SHP77 treated with DMSO at 0.1 percent for 48 hours (cell line): Measurements from ENCODE around the gene MEF2C.
"Not testable (repeated sequence)": the region's sequence is repeated elsewhere in the genome, so short reads cannot be mapped to it uniquely, and the experiment has no call there.

Source experiments
- DNase-seq: peaks from one replicate; lab custom pipeline; 2025; lab: John Stamatoyannopoulos, UW

The MEF2C gene

DNA sequence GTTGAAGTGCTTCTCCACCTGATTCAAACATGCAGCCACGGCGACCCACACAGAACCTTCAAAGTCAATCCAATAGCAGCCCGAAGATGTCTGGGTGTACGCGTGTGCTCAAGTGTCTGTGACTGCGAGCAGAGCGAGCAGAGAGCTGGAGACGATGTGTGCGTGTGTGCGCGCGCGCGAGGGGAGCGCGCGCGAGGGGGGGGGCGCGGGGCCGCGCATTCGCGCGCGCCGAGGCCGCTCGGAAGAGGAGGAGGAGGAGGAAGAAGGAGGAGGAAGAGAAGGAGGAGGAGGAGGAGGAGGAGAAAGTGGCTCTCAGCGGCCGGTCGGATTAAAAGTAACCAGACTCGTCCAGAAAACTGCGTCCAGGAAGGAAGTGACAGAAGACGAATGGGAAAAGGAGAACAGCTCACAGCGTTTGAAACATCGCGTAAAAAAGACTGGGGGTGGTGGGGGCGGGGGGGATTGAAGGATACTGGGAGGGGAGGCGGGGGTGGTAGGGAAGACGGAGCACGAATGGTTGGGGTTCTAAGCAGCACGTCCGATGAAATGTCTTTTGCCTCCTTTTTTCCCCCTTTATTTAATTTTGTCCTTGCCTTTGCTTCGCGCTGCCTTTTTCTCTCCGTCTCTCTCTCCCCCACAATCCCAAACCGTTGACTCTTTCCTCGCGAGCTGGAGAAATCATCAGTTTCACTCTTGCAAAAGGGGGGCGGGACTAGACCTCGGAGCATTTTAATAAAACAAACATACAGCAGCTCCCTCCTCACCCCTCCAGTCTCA lies at the start of gene MEF2C:
MEF2C (minus strand) TSS at position 126 of the 777 bp plus-strand sequence. CDS start 59,396 bp downstream, outside the sequence.
- peak; percentile 71 for DNase-seq

DNA sequence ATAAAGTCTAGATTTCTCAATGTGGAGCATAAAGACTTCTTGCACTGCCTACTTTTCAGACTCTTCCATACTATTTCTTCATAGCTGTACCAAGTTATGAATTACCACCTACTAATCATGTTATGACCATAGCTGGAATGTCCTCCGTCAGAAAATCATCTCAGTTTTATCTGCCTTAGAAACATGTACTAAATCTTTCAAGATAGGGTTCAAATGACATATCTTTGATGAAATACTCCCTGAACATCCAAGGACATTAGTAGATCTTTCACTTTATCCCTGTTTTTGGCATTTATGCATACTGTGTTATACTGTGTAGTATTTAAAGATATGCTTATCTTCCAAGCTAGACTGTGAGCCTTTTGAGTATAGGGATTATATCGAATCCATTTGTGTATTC lies 49.6 kb upstream of the MEF2C start:
- no peak for DNase-seq

DNA sequence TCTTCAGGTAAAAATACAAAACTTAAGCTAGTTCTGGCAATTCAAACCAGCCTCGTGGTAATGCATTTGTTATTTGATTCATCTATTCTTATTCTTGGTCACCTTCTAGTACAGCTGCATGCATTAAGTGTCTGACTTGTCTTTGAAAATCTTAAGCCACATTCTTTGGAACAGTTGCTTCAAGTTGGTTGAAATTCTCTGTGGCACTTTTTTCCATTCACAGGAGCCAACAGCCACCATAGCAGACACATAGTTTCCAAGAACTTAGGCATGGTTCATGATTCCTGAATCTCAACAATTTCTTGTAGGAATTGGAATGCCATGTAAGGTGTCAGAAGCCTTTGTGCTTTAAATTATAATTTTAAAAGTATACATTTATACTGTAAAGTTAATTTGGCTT lies 47.4 kb upstream of the MEF2C start:
- no peak for DNase-seq

DNA sequence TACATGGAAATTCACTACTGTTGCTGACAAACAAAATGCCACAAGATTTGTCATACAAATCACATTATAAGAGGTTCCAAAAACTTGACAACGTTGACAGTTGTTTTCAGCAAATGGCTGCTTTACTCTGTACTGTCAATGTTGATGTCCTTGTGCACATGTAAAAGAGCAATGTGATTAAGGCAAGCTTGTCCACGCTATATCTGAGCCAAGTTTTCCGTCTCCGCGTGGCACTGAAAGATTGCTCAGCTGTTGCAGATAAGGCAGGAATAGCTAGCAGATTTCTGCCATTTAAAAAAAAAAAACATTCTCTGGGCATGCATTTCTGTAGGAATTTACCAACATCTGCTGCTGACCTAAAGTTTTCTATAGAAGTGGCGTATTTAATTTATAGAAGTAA lies 46.4 kb upstream of the MEF2C start:
- no peak for DNase-seq

DNA sequence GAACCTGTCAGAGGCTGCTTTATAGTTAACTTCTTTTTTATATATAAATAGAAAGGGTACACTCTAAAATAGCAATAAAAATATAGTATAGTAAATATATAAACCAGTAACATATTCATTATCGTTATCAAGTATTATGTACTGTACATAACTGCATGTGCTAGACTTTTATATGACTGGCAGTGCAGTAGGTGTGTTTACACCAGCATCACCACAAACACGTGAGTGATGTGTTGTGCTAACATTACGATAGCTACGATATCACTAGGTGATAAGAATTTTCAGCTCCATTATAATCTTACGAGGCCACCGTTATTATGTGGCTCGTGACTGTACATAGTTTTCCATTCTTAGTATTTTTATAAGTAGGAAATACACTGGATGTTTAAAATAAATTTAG lies 43.8 kb upstream of the MEF2C start:
- DNase-seq = no peak

DNA sequence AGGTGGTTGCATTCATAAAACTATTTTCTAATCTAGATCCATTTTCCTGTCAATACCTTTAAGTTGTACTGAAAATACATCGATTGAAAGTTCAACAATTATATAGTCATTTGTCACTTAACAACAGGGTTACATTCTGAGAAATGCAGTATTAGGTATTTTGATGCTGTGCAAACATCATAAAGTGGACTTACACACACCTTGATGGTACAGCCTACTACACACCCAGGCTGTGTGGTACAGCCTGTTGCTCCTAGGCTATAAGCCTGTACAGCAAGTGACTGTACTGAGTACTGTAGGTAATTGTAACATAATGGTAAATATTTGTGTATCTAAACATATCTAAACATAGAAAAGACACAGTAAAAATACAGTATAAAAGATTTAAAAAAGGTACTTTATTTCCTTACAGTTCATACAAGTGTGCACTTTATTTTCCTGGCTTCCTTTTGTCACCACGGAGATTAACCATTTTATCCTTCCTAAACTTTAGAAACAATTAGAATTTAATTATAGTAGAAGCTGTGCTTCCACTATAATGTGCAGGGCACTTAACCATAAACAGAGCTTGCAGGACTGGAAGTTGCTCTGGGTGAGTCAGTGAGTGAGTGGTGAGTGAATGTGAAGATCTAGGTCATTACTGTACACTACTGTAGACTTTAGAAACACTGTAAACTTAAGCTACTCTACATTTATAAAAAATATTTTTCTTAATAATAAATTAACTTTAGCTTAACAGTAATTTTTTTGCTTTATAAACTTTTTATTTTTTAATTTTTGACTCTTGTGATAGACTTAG lies 42.9 kb upstream of the MEF2C start:
- DNase-seq = no peak

DNA sequence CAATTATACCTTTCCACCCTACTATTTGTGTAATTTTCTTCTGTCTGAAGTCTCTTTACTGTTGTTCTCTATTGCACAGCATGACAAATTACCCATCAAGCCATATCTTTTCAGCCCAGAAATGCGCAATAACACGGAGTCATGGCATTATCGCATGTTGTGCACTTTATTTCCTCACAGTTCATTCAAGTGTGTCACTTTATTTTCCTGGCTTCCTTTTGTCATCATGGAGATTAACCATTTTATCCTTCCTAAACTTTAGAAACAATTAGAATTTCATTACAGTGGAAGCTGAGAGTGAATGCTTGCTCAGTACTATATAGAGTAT lies 41.3 kb upstream of the MEF2C start:
- no peak for DNase-seq

DNA sequence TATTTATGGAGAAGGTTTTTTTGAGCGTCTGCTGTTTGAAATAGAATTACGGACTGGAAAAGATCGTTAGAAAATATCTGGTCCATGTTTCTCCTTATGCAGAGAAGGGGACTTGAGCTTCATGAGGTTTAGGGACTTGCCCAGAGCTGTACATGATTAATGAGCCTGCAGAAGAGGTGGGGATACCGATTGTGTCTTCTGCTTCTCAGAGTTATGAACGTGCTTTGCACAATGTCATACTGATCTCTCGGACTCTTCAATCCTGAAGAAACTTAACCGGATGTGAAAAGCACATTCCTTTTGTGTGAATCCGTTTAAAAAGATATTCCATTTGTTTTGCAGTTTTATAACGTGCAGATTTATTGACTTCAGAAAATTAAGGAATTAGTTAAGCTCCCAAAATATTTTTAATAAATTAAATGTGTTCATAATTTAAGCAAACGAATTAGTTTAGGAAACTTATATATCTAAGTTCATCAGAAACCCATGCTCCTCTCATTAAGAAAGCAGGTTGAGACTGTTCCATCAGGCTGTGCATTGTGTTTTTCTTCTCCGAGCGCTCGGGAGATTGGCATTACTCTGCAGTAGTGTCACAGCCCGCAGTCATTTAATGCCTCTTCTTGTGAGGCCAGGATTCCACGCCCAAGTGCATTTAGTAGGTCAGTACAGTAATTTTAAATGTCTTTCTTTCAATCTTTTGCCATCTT lies 40.8 kb upstream of the MEF2C start:
- no peak for DNase-seq

DNA sequence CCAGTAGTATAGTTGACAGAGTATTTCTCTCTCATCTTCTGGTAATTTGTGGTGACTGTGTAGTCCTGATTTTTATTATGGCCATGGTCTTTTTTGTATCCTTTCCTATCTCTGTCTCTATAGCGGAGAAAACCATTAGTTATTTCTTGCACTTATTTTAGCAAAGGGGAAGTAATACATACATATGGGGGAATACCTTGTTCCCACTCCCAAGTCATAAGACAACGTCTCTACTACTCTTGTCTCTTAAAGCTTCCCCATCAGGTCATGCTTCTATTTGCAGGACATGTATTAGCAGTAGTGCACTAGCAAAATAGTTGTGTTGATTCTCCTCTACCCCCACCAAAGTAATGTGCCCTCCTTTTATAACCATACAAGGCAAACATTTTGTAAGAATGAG lies 29.8 kb upstream of the MEF2C start:
- DNase-seq = not testable (repeated sequence)

DNA sequence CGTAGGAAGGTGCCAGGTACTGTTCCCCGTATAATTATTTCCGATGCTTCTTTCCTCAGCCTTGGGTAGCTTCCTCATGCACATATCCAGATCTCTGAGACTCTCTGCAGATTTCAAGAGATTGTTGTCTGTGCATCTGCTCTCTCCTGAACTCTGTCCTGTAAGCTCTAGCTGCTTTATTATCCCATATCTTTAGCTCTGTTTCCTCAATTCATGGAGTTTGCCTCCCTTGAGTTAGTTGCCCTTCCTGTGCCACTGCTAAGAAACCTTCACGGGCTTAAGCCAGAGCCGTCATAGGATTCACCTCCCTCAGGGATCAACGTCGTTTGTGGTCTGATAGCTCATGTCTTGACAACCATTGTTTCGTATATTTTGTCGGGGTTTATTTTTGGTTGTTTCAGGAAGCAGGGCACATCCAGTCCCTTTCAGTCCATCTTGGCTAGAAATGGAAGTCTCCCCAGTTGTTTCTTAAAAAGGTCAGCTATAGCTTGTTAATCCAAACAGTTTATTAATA lies 28.1 kb upstream of the MEF2C start:
- not testable (repeated sequence) for DNase-seq

DNA sequence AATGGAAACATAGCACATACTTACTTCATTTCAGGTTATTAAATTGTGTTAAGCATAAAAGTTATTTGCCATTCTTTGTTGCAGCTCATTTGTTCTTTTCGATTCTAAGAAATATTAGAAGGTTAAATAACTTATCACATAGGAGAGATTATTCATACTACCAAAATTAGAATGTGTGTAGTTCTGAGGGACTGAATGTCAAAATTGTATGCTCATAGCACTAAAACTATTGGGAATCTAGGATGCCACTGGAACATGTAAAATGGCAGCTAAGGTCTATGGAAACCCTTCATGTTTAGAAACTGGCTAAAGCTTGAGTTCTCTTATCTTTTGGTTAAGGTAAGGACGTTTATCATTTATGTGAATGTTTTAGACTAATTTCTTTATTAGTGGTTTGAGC lies 21.5 kb upstream of the MEF2C start:
- not testable (repeated sequence) for DNase-seq

DNA sequence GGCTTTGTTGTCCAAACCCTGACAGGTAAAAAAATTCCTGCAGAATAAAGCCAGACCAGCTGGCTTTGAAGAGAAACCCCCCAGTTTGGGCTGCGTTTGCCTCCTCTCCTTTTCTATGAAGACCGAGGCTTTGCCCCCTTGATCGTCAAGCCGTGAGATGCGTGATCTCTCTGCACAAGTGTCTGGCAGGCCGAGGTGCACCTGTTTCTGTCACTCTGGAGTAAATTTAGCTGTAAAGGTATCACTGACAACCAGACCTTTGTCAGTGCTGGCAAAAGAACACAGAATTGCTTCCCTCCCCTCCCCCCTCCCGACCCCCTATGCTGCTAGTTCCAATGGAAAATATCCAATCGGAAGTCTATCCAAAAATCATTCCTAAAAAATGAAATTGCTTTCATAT lies 21.0 kb upstream of the MEF2C start:
- not testable (repeated sequence) for DNase-seq

DNA sequence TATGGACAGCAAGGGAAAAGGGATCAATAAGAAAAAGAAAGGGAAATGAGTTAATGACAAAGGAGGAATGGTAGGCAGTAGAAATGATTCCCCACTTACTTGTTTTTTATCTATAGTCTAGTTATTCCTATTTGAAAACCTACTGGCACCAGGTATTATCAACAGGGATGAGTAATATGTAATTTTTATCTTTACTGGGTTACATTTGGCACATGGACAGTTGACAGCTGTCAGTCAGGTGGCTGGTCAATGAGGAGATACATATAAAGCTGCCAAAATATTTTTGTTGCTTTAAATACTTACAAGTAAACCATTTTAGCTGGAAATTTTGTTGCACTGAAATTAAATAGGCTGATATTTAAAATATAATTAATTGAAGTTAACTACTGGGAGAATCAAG lies 18.1 kb upstream of the MEF2C start:
- not testable (repeated sequence) for DNase-seq

DNA sequence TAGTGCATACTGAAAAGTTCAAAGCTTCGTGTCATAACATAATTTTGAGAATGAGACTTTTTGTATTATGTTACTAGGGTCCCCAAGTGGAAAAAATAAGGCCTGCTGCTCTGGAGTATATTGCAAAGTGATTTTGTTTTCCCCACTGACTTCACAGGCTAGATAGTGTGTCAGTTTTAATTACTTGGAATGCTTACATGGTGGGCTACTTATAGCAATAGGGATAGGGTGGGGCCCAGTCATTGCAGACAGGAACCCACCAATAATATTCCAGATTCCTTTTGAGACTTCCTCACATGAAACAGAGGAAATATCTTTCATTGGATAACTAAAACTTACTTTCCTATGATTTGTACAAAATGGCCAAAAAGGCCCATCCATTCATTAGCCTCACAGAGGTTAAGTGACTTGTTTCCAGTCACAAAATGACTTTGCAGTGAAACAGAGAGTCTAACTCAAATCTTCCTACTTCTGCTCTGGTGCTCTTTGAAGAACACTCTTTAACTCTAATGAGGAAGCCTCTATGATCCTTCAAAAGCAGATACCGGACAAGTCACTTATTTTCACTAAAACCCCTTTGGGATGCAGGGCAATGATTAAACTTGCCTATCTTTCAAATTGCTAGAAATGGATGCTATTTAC lies 16.2 kb upstream of the MEF2C start:
- DNase-seq = no peak

DNA sequence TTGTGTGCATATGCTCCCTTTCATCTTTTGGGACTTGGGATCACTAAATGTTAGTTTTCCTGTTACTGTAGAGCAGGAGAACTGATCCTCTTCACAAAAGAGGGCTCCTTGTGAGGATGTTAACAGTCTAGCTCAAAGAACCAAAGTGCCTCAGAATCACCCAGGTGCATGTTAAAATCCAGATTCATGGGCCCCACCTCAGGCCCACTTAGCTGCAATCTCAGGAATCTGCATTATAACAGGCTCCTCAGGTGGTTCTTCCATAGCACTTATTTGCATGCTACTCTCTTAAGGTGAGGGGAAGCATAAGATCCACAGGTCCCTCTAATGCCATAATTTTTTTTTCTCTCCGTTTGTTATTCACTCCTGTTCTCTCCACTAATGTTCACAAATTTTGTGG lies 14.8 kb upstream of the MEF2C start:
- no peak for DNase-seq

DNA sequence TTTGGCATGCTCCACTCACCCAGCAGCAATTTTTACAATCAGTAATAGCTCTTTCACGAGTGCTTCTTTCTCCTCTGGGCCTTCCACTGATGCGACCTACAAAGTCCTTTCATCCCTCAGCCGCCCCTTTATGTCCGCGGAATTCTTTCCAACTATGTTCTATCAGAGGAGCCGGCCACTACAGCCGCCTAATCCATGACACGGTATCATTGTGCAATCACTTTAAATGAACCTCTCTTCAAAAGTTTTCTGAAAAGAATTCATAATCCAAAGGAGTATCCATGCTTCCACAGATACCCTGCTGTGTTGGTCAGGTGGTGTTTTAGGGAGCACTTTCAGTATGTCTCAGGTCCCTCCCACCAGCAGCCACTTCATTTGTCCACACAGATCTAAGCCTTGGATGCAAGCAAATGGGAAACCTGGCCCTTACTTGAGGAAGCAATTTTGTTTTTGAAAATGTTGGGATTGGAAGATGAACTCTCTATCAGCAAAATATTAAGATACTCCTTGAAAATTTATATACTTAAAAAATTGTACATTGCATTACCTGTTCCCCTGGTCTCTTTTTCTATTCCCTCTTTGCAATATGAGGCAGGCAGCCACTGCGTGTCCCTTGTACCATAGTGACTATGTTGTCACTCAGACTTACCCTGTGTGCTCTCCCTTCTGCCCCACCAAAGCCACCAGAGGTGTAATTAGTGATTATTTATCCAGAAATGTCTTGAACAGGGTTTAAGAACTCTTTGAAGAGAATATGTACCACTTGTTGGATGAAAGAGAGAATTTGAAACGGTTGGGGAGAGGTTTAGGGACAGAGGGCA lies 12.9 kb upstream of the MEF2C start:
- DNase-seq = no peak

DNA sequence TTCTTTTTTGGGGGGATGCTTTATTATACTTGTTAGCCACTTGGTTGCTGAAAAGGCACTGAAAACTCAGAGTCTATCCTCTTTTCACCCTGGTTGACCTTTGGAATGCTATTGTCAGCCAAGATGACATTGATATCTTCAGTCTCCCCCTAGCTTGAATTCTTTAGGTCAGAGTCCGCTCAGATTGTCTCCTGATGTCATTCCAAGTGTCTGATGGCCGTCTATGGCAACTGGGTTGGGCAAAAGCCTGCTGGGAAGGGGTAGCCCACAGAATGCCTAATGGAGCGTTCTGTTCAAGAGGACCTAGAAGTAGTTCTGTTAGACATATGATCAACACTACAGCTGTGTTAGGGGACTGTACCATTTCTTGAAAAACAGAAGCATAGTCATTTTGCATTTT lies 9.7 kb upstream of the MEF2C start:
- no peak for DNase-seq

DNA sequence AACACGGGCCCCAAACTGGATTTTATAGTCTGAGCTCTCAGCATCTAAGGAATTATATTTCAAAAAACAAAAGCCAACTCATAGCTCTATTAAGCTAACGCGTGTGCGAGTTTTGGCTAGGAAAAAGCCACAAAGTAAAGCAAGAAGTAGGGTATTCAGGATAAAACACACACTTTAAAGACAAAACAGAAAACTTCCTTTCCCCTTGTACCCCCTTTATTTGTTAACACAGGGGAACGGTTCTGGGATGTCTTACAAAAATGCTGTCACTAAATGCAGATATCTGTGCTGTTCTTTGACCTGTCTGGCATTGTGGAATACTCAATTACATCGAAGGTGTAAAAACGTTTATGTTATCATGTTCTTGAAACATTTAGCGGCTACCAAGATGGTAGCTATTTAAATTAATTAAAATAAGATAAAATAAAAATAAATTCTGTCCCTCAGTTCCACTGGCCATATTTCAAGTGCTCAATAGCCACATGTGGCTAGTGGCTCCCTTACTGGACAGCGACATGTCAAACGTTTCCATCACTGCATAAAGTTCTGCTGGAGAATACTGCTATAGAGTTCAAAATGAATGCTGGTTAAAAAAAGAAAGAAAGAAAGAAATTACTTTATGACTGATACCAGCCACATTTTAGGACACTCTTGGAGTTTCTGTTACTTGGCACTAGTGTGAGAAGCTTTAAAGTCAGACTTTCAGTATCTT lies 7.2 kb upstream of the MEF2C start:
- DNase-seq = no peak

DNA sequence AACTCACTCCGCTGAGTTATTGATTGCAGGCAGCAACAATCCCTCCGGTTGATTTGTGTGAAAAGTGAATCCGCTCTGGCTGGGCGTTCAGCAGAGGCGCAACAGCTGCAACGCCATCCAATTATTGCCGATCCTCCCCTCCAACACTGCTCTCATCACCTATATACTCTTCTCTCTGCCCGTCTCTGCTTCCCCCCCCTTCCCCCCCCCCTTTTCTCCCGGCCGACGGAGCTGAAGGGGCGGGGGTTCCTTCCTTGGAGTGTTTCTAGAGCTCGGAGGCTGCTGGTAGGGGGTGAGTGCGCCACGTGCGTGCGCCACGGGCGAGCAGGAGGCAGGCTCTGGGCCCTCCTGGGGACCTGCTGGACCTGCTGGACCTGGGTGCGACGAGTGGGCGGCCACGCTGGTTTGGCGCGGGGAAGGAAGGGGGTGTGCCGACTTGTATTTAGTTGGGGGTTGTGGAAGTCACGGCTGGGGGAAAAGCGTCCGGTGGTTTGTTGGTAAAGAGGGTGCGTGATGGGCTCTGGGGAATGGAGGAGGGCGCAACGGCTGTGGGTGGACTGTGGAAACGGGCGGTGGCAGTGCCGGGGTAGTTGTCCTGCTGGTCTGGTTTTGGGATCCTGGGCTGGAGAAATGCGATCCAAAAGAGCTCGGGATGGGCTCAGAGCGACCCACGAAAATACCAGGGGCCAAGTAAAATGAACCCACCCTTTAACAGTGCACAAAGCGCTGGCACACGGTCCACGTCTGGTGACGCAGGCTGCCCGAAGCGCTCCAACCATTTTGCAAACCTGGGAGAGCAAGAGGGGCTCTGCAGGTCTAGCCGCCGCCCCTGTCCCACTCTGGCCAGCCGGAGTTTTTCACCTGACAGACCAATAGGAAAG lies 6.4 kb upstream of the MEF2C start:
- peak; percentile 72 for DNase-seq

DNA sequence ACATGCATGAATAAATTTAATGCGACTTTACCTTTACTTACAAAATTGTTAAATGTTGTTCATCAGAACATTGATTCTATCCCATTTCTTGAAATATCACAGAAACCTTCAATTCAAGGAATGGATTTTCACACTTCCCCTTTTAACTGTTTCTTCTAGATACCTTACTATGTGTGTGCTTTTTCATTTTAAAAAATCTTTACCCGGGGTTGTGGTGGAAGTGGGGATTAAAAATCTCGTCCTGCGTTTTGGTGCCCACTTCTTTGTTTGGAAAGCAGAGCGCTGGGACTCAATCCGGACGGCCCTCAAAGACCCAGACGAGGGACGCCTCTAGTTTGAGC lies 5.8 kb upstream of the MEF2C start:
- DNase-seq = no peak
